ENCODE measurements around the gene TRPV5.
"Not testable (repeated sequence)": the region's sequence is repeated elsewhere in the genome, so short reads cannot be mapped to it uniquely, and the experiment has no call there.

Gene TRPV5

GRCh38 chr7:142933624-142934023 is at the start of gene TRPV5:
Gene TRPV5 (minus strand): TSS chr7:142933746. CDS start chr7:142933459, 287 bp downstream.
- H3K79me2 ChIP-seq (ENCODE audit: control insufficient read depth, low read length): no peaks in the 10 kb centered on the region
- TF ChIP-seq EZH2phosphoT487 (IDR thresholded peaks at IDR 0.05; ENCODE audit: borderline replicate concordance, low read length) (no peak), CTCF (IDR thresholded peaks at IDR 0.05; ENCODE audit: low read depth, low read length, poor library complexity, severe bottlenecking) (no peak)
- H3K27me3 ChIP-seq (ENCODE audit: control insufficient read depth, low read length): peaks cover 15% of the 10 kb centered on the region; the same call in 1 of the 2 replicates
- no peaks in the 10 kb centered on the region for H3K9me3 ChIP-seq (ENCODE audit: control insufficient read depth, insufficient read depth, low read length)
- H3K4me3 ChIP-seq (ENCODE audit: low read length): no peak within 1 kb of the TSS
- no peaks in the 10 kb centered on the region for H3K36me3 ChIP-seq (ENCODE audit: control insufficient read depth, low read length)
- no peaks in the 10 kb centered on the region for H3K9me2 ChIP-seq (replicated peaks; ENCODE audit: control insufficient read depth, low read length)
- no peak within 1 kb of the TSS for H3K4me2 ChIP-seq (ENCODE audit: low read length)
- no peaks in the 10 kb centered on the region for H3F3A ChIP-seq (ENCODE audit: control insufficient read depth, insufficient read depth)
- H4K20me1 ChIP-seq (ENCODE audit: control insufficient read depth, insufficient read depth, low read depth, low read length): no peaks in the 10 kb centered on the region
- no peaks in the 10 kb centered on the region for H3K4me1 ChIP-seq (ENCODE audit: control insufficient read depth, low read length)
- no peak within 1 kb of the TSS for H3K27ac ChIP-seq (ENCODE audit: low read depth, low read length)

DNA sequence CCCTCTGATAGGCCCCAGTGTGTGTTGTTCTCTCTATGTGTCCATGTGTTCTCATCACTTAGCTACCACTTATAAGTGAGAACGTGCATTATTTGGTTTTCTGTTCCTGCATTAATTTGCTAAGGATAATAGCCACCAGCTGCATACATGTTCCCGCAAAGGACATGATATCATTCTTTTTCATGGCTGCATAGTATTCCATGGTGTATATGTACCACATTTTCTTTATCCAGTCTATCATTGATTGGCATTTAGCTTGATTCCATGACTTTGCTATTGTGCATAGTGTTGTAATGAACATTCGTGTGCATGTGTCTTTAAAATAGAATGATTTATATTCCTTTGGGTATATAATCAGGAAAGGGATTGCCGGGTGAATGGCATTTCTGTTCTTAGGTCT is 44.9 kb upstream of the TRPV5 start:
- not testable (repeated sequence) for H3K9me3 ChIP-seq (ENCODE audit: control insufficient read depth, insufficient read depth, low read length); H3K4me3 ChIP-seq (ENCODE audit: low read length); H4K20me1 ChIP-seq (ENCODE audit: control insufficient read depth, insufficient read depth, low read depth, low read length); H3K36me3 ChIP-seq (ENCODE audit: control insufficient read depth, low read length); H3K4me2 ChIP-seq (ENCODE audit: low read length); H3K9me2 ChIP-seq (replicated peaks; ENCODE audit: control insufficient read depth, low read length); H3K27ac ChIP-seq (ENCODE audit: low read depth, low read length); H3K79me2 ChIP-seq (ENCODE audit: control insufficient read depth, low read length); H3K4me1 ChIP-seq (ENCODE audit: control insufficient read depth, low read length); H3F3A ChIP-seq (ENCODE audit: control insufficient read depth, insufficient read depth)
- peaks cover 11% of the 10 kb centered on the region for H3K27me3 ChIP-seq (ENCODE audit: control insufficient read depth, low read length)

GRCh38 chr7:142974626-142975025 is 41.1 kb upstream of the TRPV5 start:
- Histone ChIP-seq H3K36me3 (ENCODE audit: control insufficient read depth, low read length) (no peaks in the 10 kb centered on the region), H3K79me2 (ENCODE audit: control insufficient read depth, low read length) (no peaks in the 10 kb centered on the region), H3K9me2 (replicated peaks; ENCODE audit: control insufficient read depth, low read length) (no peaks in the 10 kb centered on the region), H3K27me3 (ENCODE audit: control insufficient read depth, low read length) (0 out of 2 replicates have a peak, but pooled peaks cover 2% of the 10 kb centered on the region), H4K20me1 (ENCODE audit: control insufficient read depth, insufficient read depth, low read depth, low read length) (no peaks in the 10 kb centered on the region), H3F3A (ENCODE audit: control insufficient read depth, insufficient read depth) (no peaks in the 10 kb centered on the region), H3K4me3 (ENCODE audit: low read length) (no peak overlapping the region), H3K27ac (ENCODE audit: low read depth, low read length) (no peak overlapping the region), H3K4me1 (ENCODE audit: control insufficient read depth, low read length) (no peaks in the 10 kb centered on the region), H3K9me3 (ENCODE audit: control insufficient read depth, insufficient read depth, low read length) (peaks cover 6% of the 10 kb centered on the region; the same call in 1 of the 2 replicates), H3K4me2 (ENCODE audit: low read length) (no peak overlapping the region)
- TF ChIP-seq CTCF (IDR thresholded peaks at IDR 0.05; ENCODE audit: low read depth, low read length, poor library complexity, severe bottlenecking): no peak
- no peak for TF ChIP-seq EZH2phosphoT487 (IDR thresholded peaks at IDR 0.05; ENCODE audit: borderline replicate concordance, low read length)

DNA sequence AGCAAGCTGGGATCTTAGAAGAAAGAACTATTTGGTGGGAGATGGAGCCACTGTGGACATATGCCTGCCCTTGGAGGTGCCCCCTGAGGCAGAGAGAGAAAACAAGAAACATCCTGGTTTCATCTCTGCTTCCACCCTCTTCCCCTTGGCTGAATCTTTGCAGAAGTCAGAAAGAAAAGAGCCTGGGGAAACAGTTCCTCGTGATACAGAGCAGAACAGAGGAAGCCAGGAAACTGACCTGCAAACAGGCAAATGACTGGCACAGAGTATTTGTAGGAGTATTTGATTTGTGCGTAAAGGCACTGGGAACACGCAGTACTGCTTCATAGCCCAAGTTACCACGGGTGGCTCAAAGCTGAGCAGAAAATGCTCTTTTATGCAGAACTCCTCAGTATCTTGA is 35.6 kb upstream of the TRPV5 start:
- no peak for TF ChIP-seq EZH2phosphoT487 (IDR thresholded peaks at IDR 0.05; ENCODE audit: borderline replicate concordance, low read length)
- TF ChIP-seq CTCF (IDR thresholded peaks at IDR 0.05; ENCODE audit: low read depth, low read length, poor library complexity, severe bottlenecking): no peak
- no peak overlapping the region for H3K4me2 ChIP-seq (ENCODE audit: low read length)
- H3K4me3 ChIP-seq (ENCODE audit: low read length): no peak overlapping the region
- H3K27ac ChIP-seq (ENCODE audit: low read depth, low read length): no peak overlapping the region
- H3K9me2 ChIP-seq (replicated peaks; ENCODE audit: control insufficient read depth, low read length): no peaks in the 10 kb centered on the region
- H3F3A ChIP-seq (ENCODE audit: control insufficient read depth, insufficient read depth): no peaks in the 10 kb centered on the region
- no peaks in the 10 kb centered on the region for H3K79me2 ChIP-seq (ENCODE audit: control insufficient read depth, low read length)
- no peaks in the 10 kb centered on the region for H4K20me1 ChIP-seq (ENCODE audit: control insufficient read depth, insufficient read depth, low read depth, low read length)
- no peaks in the 10 kb centered on the region for H3K36me3 ChIP-seq (ENCODE audit: control insufficient read depth, low read length)
- no peaks in the 10 kb centered on the region for H3K4me1 ChIP-seq (ENCODE audit: control insufficient read depth, low read length)
- peaks cover 15% of the 10 kb centered on the region for H3K27me3 ChIP-seq (ENCODE audit: control insufficient read depth, low read length)
- H3K9me3 ChIP-seq (ENCODE audit: control insufficient read depth, insufficient read depth, low read length): no peaks in the 10 kb centered on the region
